GM03348 (cell line): ENCODE results near the gene LCA5L.
"Not testable (repeated sequence)": the region's sequence is repeated elsewhere in the genome, so short reads cannot be mapped to it uniquely, and the experiment has no call there.

Experiments used
- DNase-seq: peaks from one replicate; pipeline ENCODE4 v3.0.0; 2012; ENCODE audit warnings: low spot score

Gene LCA5L

GRCh38 chr21:39451332-39452206 lies 6.0 kb upstream of the LCA5L start, which contains the start of gene SH3BGR:
SH3BGR (plus strand) TSS chr21:39451970; CDS start chr21:39452097, 127 bp downstream.
- no peak for DNase-seq

DNA sequence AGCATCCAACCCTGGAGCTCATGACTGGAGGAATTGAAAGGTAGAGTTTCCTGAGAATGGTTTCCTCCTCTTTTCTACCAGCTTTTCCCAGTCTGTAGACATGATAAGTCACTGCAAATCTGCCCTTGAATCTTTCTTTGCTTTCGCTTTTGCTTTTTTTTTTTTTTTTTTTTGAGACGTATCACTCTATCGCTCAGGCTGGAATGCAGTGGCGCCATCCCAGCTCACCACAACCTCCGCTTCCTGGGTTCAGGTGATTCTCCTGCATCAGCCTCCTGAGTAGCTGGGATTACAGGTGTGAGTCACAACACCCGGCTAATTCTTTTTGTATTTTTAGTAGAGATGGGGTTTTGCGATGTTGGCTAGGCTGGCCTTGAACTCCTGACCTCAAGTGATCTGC lies 1.7 kb upstream of the LCA5L start:
- DNase-seq, result no peak

DNA sequence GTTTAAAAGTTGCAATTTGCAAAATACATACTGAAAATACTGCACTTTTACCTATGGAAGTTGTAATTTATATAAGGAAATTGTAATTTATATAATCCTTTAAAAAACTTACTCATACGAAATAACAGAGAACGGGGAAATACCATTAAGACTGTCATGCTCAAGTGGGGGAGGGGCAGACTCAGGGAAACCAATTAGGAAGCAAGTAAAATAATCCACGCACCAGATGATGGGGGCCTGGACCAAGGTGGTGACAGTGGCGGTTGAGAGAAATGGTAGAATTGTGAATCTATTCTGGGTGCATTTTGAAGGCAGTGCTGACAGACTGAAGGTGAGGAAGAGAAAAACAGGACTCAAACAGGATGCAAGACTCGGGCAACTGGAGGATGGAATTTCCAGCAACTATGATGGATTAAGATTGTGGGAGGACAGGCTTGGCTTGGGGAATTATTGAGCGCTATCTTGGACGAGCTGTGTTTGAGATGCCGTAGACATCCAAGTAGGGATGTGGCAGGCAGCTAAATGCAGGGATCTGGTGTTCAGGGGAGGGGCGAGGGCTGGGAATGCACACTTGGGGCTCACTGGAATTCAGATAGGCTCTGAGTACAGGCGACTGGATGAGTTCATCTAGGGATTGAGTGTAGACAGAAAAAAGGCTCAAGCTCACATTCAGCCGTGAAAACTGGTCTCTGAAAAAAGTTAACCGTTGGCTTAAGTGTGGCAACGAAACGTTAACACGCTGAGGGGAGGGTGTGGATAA lies 977 bp downstream of the LCA5L start:
- DNase-seq, result peak; percentile 60

DNA sequence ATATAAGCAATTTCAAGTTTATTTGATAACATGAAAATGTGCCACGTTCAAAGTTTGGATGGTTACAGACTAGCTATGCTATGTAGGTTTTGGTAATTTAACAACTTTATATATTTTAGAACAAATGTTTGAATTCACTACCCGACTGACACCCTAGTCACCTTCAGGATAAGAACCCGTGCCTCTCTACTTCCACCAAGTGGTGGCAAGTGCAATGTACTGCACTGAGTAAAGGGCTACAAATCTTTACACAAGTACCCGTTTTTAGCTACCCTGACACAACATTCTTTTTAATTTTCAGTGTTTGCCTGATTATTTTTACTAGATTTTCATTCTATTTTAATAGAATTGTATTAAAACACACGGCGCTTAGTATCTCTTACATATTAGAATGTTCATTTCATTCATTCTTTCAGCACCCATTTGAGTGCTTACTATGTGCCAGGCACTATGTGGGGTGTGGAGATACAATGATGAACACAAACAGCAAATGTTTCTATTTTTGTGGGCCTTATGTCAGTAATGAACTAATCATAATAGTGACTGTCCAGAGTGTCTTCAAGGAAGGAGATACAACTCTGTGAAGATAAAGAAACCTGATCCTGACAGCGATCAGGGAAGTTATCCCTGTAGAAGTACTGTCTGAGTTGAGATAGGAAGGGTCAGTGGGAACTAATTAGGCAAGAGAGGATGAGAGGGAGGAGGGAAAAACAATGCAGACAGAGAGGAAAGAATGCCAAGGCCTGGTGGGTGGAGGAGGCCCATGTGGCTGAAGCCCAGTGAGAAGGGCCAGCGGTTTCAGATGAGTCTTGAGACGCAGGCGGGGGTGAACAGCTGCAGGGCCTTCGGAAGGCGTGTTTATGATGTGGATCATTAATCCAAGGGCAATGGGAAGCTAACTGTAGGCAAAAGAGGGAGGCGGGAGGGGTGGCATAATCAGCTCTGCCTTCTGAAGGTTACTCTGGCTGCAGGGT lies 3.8 kb downstream of the LCA5L start:
- DNase-seq, result peak; percentile 67

GRCh38 chr21:39439232-39439631 lies 6.3 kb downstream of the LCA5L start:
- DNase-seq, result no peak

GRCh38 chr21:39434950-39435349 lies 10.6 kb downstream of the LCA5L start:
- no peak for DNase-seq

DNA sequence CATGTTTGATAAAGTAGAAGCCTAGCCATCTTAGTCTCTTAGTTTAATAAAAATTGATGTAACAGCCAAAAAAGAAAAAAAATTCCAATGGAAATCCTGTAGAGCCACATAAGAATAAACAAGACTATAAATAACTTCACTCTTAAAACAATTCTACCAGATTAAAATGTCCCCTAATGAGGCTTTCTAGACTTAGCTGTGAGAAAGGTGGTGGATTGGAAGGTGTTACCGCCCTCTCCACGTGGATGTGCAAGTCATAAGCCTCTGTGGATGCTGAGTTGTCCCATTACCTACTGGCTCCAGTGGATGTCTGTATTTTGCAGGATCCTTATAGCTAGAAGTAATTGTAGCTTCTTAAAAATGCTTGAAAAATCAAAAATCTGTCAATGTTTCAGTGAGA lies 14.6 kb downstream of the LCA5L start:
- no peak for DNase-seq

DNA sequence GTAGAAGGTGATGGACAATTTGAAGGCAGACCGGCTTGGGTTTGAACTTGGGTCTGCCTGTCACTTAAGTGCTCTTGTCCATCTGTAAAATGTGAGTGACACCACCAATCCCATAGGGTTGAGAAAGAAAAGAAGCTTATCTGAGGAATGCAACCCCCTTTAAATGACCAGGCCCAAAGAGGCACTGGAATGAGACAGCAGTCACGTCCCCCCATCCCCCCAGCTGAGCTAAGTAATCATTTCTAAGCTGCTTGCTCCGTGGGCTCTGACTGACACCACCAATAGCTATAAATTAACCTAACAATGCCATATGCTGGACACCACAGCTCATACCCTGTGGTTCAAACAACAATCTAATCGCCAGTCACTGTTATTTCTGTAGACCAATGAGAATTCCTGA lies 15.1 kb downstream of the LCA5L start:
- no peak for DNase-seq

GRCh38 chr21:39430016-39430415 lies 15.6 kb downstream of the LCA5L start:
- DNase-seq, result no peak

DNA sequence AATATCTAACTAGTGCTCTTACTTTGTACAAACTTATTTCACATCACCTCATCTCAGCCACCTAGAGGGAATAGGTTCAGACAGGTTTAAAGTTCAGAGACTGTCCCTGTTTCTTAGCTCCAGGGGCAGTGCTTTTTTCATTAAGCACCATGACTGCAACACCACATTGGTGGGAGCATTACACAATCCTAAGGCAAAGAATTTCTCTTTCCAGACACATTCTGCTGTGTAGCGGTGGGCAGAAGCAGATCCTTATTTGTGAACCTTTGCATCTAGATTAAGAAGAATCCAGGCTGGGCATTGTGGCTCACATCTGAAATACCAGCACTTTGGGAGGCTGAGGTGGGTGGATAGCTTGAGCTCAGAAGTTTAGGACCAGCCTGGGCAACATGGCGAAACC lies 16.1 kb downstream of the LCA5L start:
- no peak for DNase-seq

DNA sequence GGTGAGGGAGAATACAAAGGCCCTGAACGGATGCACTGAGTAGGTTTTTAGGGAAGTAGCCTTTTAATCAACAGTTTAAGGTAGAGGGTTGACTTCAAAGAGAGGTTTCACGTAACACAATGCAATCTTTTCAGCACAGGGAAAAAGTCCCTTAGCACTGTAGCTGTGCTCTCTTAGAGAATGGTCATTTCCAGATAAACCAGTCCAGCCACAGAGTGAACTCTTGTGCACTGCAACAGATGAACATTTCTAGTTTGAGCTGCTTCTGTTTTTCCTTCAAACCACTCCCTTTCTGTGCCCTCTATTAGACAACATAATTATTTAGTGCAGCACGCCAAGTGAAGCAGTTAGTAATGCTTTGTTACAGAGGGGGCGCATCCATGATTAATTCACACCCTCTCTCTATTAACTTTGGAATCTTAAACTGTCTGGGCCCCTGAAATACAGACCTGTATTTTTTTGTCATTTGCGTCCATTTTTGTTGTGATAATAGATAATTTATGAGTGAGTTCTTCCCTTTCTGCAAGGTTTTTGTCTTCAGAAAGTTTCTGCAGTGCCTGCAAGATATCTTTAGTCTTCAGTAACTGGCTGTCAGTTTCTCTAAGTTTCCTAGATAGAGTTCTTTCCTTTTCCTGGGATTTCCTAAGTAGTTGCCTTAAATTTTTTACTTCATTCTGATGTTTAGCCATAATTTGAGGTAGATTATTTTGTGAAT lies 22.9 kb downstream of the LCA5L start:
- DNase-seq, result no peak

GRCh38 chr21:39419204-39419603 lies 26.4 kb downstream of the LCA5L start:
- not testable (repeated sequence) for DNase-seq

GRCh38 chr21:39406065-39406464 lies 39.5 kb downstream of the LCA5L start:
- no peak for DNase-seq

- DNase-seq, result no peak
Measured at GRCh38 chr21:39400173-39400572, 45.4 kb downstream of the LCA5L start.

DNA sequence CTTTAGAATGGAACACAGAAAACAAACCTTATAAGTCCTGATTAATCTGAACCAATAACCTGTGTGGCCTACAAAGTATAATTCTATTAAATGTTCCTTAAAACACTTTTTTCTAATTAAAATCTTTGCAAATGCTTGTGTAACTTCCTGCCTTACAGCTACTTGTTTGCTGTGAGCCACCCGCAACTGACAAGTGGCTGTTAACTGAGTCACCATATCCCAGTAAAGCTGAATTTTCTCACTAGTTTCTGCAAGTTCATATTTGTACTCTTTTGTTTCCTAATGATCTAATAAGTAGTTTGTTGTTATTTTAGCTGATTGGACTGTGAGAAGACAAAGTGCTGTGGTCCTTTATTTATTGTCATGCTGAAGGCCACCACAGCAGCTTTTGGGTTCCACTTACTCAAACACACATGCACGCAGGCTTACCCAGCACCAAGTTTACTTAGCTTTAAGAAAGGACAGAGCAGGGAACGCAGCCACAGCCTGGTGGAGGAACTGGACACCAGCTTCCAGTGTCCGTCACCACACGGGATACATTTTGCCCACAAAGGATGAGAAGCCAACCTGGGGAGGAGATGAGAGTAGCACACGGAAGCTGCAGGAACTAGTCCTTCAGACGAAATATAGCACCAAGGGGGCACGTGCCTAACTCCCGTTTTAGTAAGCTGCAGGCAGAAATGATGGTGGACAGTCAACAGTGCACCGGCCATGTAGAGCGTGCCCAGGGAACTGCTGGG lies 47.8 kb downstream of the LCA5L start:
- no peak for DNase-seq

DNA sequence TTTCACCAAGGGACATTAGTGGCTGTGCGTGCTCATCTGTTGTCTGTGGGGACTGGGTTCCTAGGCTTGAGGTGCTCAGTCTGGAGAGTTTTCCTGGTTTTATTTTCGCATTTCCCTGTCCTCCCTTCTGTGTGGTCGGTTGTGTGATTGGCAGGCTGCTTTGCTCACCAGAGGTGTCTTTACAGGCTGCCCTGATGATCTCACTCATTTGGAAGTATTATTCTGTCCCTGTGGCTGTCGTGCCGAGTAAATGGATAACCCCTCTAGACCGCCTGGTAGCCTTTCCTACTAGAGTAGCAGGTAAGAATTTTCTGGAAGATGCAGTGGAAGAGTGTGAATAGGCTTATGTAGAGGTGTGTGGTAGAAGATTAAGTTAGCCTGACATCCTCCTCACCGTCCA lies 52.6 kb downstream of the LCA5L start:
- no peak for DNase-seq

GRCh38 chr21:39390212-39390765 lies 55.3 kb downstream of the LCA5L start:
- DNase-seq, result no peak

DNA sequence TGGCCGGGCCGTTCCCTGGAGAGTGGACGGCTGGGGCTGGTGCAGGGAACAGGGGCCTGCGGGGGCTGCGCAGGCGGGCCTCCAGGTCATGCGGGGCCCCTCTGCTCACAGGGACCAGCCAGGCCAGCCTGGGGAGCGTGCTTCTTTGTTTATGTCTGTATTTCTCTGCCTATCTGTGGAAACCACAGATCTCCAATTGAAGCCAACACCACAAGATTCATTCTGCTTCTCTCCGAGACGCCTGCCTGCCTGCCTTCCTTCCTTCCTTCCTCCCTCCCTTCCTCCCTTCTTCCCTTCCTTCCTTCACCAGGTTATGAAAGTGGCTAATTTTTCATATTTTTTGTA lies 56.8 kb downstream of the LCA5L start:
- DNase-seq, result no peak

- DNase-seq, result peak; percentile 95
Measured at GRCh38 chr21:39388038-39388810, 57.4 kb downstream of the LCA5L start.
